Fibroblast of peridontal ligament (primary cell): ENCODE results near the gene NCS1.

Source experiments
- DNase-seq: peaks from one replicate; pipeline ENCODE4 v3.0.0-alpha.2; 2010; ENCODE audit errors: extremely low read depth

Gene NCS1

GRCh38 chr9:130176760-130177159 is 4.6 kb downstream of the NCS1 start:
- DNase-seq: no peak

GRCh38 chr9:130177898-130178805 is 5.9 kb downstream of the NCS1 start:
- DNase-seq: no peak

- DNase-seq: no peak
Observed at GRCh38 chr9:130179331-130179907, 7.2 kb downstream of the NCS1 start.

- DNase-seq: no peak
Observed at GRCh38 chr9:130180516-130180915, 8.3 kb downstream of the NCS1 start.

GRCh38 chr9:130181678-130182380 is 9.6 kb downstream of the NCS1 start:
- no peak for DNase-seq

GRCh38 chr9:130182381-130182909 is 10.2 kb downstream of the NCS1 start:
- DNase-seq: no peak

- DNase-seq: peak; percentile 75
Observed at GRCh38 chr9:130183133-130183762, 11.0 kb downstream of the NCS1 start.

- no peak for DNase-seq
Observed at GRCh38 chr9:130185017-130185416, 12.8 kb downstream of the NCS1 start.

- DNase-seq: peak; percentile 49
Observed at GRCh38 chr9:130185490-130186031, 13.4 kb downstream of the NCS1 start.

GRCh38 chr9:130186051-130186450 is 13.8 kb downstream of the NCS1 start:
- no peak for DNase-seq

GRCh38 chr9:130186839-130187522 is 14.8 kb downstream of the NCS1 start:
- DNase-seq: no peak

GRCh38 chr9:130187523-130187846 is 15.3 kb downstream of the NCS1 start:
- DNase-seq: no peak

GRCh38 chr9:130188860-130189481 is 16.8 kb downstream of the NCS1 start:
- no peak for DNase-seq

- DNase-seq: peak; percentile 91
Observed at GRCh38 chr9:130189840-130190239, 17.6 kb downstream of the NCS1 start.

GRCh38 chr9:130191068-130191748 is 19.0 kb downstream of the NCS1 start:
- no peak for DNase-seq

GRCh38 chr9:130191749-130192120 is 19.5 kb downstream of the NCS1 start:
- DNase-seq: no peak

GRCh38 chr9:130192382-130192999 is 20.3 kb downstream of the NCS1 start:
- DNase-seq: no peak

GRCh38 chr9:130193103-130193502 is 20.9 kb downstream of the NCS1 start:
- DNase-seq: no peak

- DNase-seq: no peak
Observed at GRCh38 chr9:130193531-130194377, 21.6 kb downstream of the NCS1 start.
